ENCODE data around the gene ZNF774. TPM values are rescaled to one million over a fixed set of nuclear protein-coding genes. Genes with fewer than 3 reads are reported as not detected.
"Not testable (repeated sequence)": the region's sequence is repeated elsewhere in the genome, so short reads cannot be mapped to it uniquely, and the experiment has no call there.

ZNF774 gene
- 1 to 10 TPM in 3 of 4 donors, under 1 TPM in 1; 0.51 to 5.5 (median 3.8) TPM for total RNA-seq

DNA sequence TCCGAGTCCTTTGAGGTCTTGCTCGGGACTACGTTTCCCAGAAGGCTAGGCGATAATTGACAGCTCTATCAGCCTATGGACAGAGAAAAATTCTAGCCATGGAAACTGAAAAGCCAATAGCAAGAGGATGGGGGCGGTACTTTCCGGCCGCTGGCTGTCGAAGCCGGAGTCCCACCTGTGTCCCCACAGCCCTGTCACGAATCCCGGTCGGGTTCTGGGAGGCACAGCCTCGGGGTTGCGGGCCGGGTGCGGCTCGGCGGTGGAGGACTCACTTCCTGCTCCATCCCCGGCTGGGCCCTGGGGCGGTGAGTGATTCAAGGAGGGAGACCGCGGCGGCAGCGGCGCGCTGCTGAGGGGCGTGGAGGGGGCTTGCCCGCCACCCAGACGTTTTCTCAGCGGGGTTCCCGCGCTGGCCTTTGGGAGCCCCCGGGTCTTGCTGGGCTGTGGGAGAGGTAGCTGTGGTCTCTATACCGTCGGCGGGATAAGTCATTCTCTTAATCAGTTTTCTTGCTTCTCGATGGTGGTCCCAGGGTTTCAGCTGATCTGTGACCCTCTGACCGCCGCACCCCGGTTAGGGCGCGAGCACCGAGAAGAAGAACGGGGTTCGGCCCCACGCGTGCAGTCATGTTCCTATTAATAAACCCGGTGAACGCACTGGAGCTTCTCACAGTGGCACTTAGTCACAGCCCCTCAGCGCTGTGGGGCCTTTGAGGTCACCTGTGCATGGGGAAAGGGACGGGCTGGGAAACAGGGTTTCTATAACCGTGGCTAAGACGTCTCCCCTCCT, at the start of gene ZNF774:
ZNF774 (plus strand) TSS at position 178 of the 787 bp plus-strand sequence. CDS start 2,377 bp downstream, outside the sequence.
- Histone ChIP-seq H3K9me3 (no peaks in the 10 kb centered on the region), H3K4me1 (no peaks in the 10 kb centered on the region), H3K36me3 (no peaks in the 10 kb centered on the region), H3K27ac (peak within 1 kb of the TSS; percentile 65 to 77), H3K27me3 (no peaks in the 10 kb centered on the region), H3K4me3 (peak within 1 kb of the TSS; percentile 83 to 87)
- DNase-seq: peak; percentile 85 to 94
- TF ChIP-seq, protein P1, sequence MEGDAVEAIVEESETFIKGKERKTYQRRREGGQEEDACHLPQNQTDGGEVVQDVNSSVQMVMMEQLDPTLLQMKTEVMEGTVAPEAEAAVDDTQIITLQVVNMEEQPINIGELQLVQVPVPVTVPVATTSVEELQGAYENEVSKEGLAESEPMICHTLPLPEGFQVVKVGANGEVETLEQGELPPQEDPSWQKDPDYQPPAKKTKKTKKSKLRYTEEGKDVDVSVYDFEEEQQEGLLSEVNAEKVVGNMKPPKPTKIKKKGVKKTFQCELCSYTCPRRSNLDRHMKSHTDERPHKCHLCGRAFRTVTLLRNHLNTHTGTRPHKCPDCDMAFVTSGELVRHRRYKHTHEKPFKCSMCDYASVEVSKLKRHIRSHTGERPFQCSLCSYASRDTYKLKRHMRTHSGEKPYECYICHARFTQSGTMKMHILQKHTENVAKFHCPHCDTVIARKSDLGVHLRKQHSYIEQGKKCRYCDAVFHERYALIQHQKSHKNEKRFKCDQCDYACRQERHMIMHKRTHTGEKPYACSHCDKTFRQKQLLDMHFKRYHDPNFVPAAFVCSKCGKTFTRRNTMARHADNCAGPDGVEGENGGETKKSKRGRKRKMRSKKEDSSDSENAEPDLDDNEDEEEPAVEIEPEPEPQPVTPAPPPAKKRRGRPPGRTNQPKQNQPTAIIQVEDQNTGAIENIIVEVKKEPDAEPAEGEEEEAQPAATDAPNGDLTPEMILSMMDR (IDR thresholded peaks at IDR 0.05): no peak
- TF ChIP-seq POLR2A (IDR thresholded peaks at IDR 0.05): peak in 1 of 2 donors; percentile 45
- intact Hi-C loops (cut with DNase I; ENCODE audit: low total_unique reads): no loop called here

DNA sequence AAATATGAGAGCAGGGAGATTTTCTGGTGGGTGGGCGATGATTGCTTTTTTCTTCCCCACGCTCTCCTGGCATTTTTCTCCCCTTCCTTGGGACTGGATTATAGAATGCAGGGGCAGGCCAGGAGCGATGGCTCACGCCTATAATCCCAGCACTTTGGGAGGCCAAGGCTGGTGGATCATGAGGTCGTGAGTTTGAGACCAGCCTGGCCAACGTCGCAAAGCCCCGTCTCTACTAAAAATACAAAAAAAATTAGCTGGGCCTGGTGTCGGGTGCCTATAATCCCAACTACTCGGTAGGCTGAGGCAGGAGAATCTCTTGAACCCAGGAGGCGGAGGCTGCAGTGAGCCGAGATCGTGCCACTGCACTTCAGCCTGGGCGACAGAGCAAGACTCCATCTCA, 46.7 kb upstream of the ZNF774 start:
- H3K4me3 ChIP-seq; H3K27me3 ChIP-seq; H3K9me3 ChIP-seq; DNase-seq; H3K27ac ChIP-seq; H3K4me1 ChIP-seq; intact Hi-C loops (cut with DNase I; ENCODE audit: low total_unique reads); H3K36me3 ChIP-seq: not testable (repeated sequence)

DNA sequence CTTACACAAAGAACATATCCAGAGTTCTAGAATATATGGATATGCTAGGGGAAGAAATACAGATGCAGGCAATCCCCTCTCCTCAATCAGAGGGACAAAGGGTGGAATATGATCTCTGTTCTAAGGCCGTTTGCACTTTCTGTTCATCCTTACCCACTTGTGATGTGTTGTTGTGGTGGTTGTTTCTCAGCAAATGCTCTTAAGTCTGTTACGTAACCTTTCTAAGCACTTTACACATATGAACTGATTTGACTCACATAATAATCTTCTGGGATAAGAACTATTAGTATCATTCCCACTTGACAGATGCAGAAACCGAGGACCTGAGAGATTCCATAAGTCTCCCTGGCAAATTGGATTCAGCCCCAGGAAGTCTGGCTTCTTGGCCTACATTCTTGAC, 46.2 kb upstream of the ZNF774 start:
- Histone ChIP-seq H3K9me3 (no peaks in the 10 kb centered on the region), H3K27ac (peak overlapping the region; percentile 62 to 67), H3K4me3 (no peak overlapping the region), H3K27me3 (no peaks in the 10 kb centered on the region), H3K4me1 (no peaks in the 10 kb centered on the region), H3K36me3 (no peaks in the 10 kb centered on the region)
- intact Hi-C loops (cut with DNase I; ENCODE audit: low total_unique reads): no loop called here
- no peak for DNase-seq
- TF ChIP-seq, protein P1 (IDR thresholded peaks at IDR 0.05): no peak
- TF ChIP-seq POLR2A (IDR thresholded peaks at IDR 0.05): no peak

DNA sequence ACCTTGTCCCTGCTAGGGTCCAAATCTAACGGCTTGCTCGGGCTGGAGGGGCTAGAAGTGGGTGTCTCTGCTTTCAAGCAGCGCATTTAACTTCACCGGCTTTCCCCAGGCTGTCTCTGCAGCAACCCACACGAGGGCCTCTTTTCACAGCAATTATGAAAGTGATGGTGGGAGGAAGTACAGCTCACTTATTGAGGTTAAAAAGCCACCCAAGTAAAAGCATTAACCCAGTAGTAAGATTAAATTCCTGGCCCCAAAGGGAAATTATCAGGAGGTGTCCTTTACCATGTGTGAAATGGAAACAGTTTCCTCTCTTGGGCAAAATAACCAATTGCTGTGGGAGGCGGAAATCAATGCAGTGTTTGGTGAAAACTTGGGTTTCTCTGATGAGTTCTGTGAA, 45.5 kb upstream of the ZNF774 start:
- Histone ChIP-seq H3K36me3 (no peaks in the 10 kb centered on the region), H3K4me1 (no peaks in the 10 kb centered on the region), H3K27me3 (no peaks in the 10 kb centered on the region), H3K9me3 (no peaks in the 10 kb centered on the region), H3K4me3 (no peak overlapping the region), H3K27ac (peak overlapping the region; percentile 62 to 67)
- TF ChIP-seq, protein P1 (IDR thresholded peaks at IDR 0.05): peak in 1 of 4 experiments; percentile 3
- no peak for TF ChIP-seq POLR2A (IDR thresholded peaks at IDR 0.05)
- no peak for DNase-seq
- intact Hi-C loops (cut with DNase I; ENCODE audit: low total_unique reads): no loop called here

DNA sequence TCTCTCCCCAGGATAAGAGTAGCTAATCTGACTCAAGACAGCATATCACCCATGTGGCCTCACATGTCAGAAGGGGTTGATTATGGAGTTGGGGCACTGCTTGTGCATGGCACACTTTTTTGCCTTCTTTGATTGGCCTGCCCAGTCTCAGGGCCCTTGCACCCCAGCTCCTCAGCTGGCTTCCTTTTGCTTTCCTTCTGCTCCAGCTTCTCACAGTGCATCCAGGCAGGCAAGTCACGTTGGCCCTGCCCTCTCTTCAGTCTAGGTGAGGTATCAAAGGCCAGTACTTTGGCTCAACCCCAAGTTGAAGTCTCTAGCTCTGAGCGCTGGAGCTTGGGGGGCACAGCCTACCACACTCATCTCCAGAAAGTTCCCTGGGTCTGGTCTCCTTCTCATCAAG, 44.4 kb upstream of the ZNF774 start:
- no peaks in the 10 kb centered on the region for H3K4me1 ChIP-seq
- H3K36me3 ChIP-seq: no peaks in the 10 kb centered on the region
- no peaks in the 10 kb centered on the region for H3K9me3 ChIP-seq
- no peaks in the 10 kb centered on the region for H3K27me3 ChIP-seq
- intact Hi-C loops (cut with DNase I; ENCODE audit: low total_unique reads): no loop called here
- no peak overlapping the region for H3K4me3 ChIP-seq
- no peak for DNase-seq
- H3K27ac ChIP-seq: no peak overlapping the region
- TF ChIP-seq POLR2A (IDR thresholded peaks at IDR 0.05): no peak
- TF ChIP-seq, protein P1 (IDR thresholded peaks at IDR 0.05): no peak

Data from uterus (tissue), 4 donors.